ENCODE measurements around the gene MPV17L2.

GRCh38 chr19:18164072-18164471 is 28.9 kb upstream of the MPV17L2 start:
- TF ChIP-seq CTCF (IDR thresholded peaks at IDR 0.05; ENCODE audit: low read depth, low read length), result no peak
- TF ChIP-seq POLR2A (IDR thresholded peaks at IDR 0.05; ENCODE audit: extremely low read depth, insufficient read length), result no peak

All from NB4 (cell line).